Common myeloid progenitor, CD34-positive (primary cell): ENCODE results near the gene RARS2. TPM values are rescaled to one million over a fixed set of nuclear protein-coding genes. Genes with fewer than 3 reads are reported as not detected.

Experiments
- CTCF ChIA-PET: fragments of 350-600 bp; sonication (Branson Sonifier 250); formaldehyde crosslinking; loops from one replicate; lab custom pipeline; 2021; ENCODE audit warnings: antibody characterized with exemption; lab: Charles Lee
- POLR2A ChIA-PET: fragments of 350-600 bp; sonication (Branson Sonifier 250); formaldehyde crosslinking; loops from one replicate; lab custom pipeline; 2021; ENCODE audit warnings: antibody characterized with exemption; lab: Charles Lee
- DNase-seq, 3 donors: peaks; one replicate each; pipeline versions ENCODE4 v3.0.0 to v3.0.0-alpha.2; 2013
- H3K27ac ChIP-seq, 2 experiments: 1 replicate in 1 of 2; 2 replicates in 1 of 2; pipeline ENCODE4 v1.7.0; 2013; ENCODE audit warnings: inconsistent platforms in 2 of 2, low read length in 2 of 2, mild to moderate bottlenecking in 2 of 2, low read depth in 1 of 2, moderate library complexity in 1 of 2; ENCODE audit not compliant: severe bottlenecking in 2 of 2, insufficient read depth in 1 of 2, poor library complexity in 1 of 2
- H3K27me3 ChIP-seq, 5 experiments: replicated peaks in 2 of 5; 1 replicate in 3 of 5; 2 replicates in 2 of 5; pipeline versions ENCODE4 v1.6.1 to v1.7.0; 2013; ENCODE audit warnings: low read length in 4 of 5, mild to moderate bottlenecking in 2 of 5, moderate library complexity in 2 of 5, inconsistent platforms in 1 of 5; ENCODE audit not compliant: insufficient read depth in 5 of 5, control insufficient read depth in 4 of 5
- H3K36me3 ChIP-seq, 4 experiments: 1 replicate in 2 of 4; 2 replicates in 2 of 4; pipeline versions ENCODE4 v1.6.1 to v1.7.0; 2013; ENCODE audit warnings: low read length in 3 of 4, control low read depth in 1 of 4, mild to moderate bottlenecking in 1 of 4; ENCODE audit not compliant: control insufficient read depth in 4 of 4, insufficient read depth in 4 of 4
- H3K4me1 ChIP-seq, 4 experiments: 1 replicate in 3 of 4; 2 replicates in 1 of 4; pipeline versions ENCODE4 v1.6.1 to v1.7.1; 2013; ENCODE audit warnings: low read length in 3 of 4, mild to moderate bottlenecking in 3 of 4, control low read depth in 1 of 4, inconsistent platforms in 1 of 4, moderate library complexity in 1 of 4; ENCODE audit not compliant: control insufficient read depth in 4 of 4, insufficient read depth in 4 of 4; ENCODE audit errors: control extremely low read depth in 1 of 4
- H3K4me3 ChIP-seq, 7 experiments: 1 replicate in 4 of 7; 2 replicates in 3 of 7; pipeline versions ENCODE4 v1.5.1 to v1.7.0; 2013; ENCODE audit warnings: mild to moderate bottlenecking in 7 of 7, low read length in 6 of 7, moderate library complexity in 6 of 7, inconsistent platforms in 2 of 7, low read depth in 2 of 7, control low read depth in 1 of 7; ENCODE audit not compliant: insufficient read depth in 4 of 7, control insufficient read depth in 1 of 7; ENCODE audit errors: extremely low read depth in 1 of 7
- H3K9me3 ChIP-seq, 5 experiments: 1 replicate in 4 of 5; 2 replicates in 1 of 5; pipeline versions ENCODE4 v1.6.1 to v1.7.1; 2013; ENCODE audit warnings: low read length in 4 of 5, mild to moderate bottlenecking in 2 of 5, inconsistent platforms in 1 of 5, low read depth in 1 of 5, moderate library complexity in 1 of 5; ENCODE audit not compliant: control insufficient read depth in 4 of 5, insufficient read depth in 2 of 5; ENCODE audit errors: control extremely low read depth in 1 of 5
- WGBS: methylation state at CpG from one replicate; pipeline ENCODE4 v1.1.5; 2013; ENCODE audit not compliant: insufficient coverage; 5-methylcytosine and 5-hydroxymethylcytosine counted together
- polyA plus RNA-seq: library from polyadenylated mRNA; unstranded; fragments of 120-200 nt; gene quantifications from one replicate; pipeline ENCODE4 v1.2.1, GENCODE V29; 2013

RARS2 gene
- 21.0 TPM for polyA plus RNA-seq

DNA sequence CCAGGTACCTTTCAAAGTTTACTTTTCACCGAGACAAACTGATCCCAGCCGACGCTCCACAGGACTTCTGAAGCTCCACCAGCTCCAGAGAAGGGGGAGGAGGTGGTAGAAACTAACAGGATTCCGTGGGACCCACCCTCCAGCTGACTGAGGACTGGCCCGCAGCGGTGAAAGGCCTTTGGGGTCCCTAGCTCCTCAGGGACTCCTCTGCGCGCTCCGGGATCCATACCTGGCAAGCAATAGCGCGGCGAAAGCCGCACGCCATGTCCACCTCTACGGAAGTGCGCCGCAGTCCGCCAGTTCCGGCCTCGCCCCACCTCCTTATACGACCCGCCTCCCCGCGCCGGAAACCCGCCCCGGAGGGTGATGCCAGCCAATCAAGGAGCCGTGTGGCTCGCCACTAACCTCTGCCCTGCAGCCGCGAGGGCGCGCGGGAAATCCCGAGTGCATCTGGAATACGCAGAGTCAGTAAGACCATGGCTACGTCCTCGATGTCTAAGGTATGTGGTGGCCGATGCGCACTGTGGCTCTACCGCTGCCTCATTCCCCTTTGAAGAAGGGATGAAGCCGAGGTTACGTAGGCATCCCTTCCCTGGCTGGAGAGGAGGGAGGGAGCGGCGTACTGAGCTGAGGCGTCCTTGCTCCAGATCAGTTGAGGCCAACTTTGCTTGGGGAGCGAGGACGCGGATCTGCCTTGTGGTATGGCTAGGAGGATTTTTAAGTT, at the start of gene RARS2, which contains the start of gene ORC3:
RARS2 (minus strand) TSS at position 295 of the 724 bp plus-strand sequence; CDS start at position 265, 30 bp downstream.
ORC3 (plus strand) TSS at position 443 of the 724 bp plus-strand sequence; CDS start at position 477, 34 bp downstream.
- ChIA-PET CTCF (interaction anchor here (1.5 kb wide), 1 partner anchor 17 kb away, joined by 3 read pairs; no protein-coding TSS in a partner anchor), POLR2A (interaction anchor here (0.6 kb wide), 1 partner anchor 215 kb away, joined by 5 read pairs; no protein-coding TSS in a partner anchor)
- H3K36me3 ChIP-seq = peaks cover 0 to 11% (median 1%) of the 10 kb centered on the region in 4 experiments
- peaks cover 16 to 25% (median 20%) of the 10 kb centered on the region in 4 experiments for H3K4me1 ChIP-seq
- no peaks in the 10 kb centered on the region for H3K9me3 ChIP-seq
- H3K27ac ChIP-seq = peak within 1 kb of the TSS; percentile 83 to 93
- DNase-seq = peak; percentile 89 to 95 (median 94)
- peak within 1 kb of the TSS; percentile 92 to 99 (median 95) for H3K4me3 ChIP-seq
- no peaks in the 10 kb centered on the region for H3K27me3 ChIP-seq
- WGBS = 0% methylated on average over 40 of the region's 49 CpGs

GRCh38 chr6:87639373-87639772, 49.6 kb upstream of the RARS2 start:
- no peaks in the 10 kb centered on the region for H3K27me3 ChIP-seq
- 100% methylated on average over 3 of the region's 4 CpGs for WGBS
- no peak for DNase-seq
- no peak overlapping the region for H3K27ac ChIP-seq
- H3K36me3 ChIP-seq = peaks cover 3 to 14% (median 5%) of the 10 kb centered on the region in 4 experiments
- no peaks in the 10 kb centered on the region for H3K4me1 ChIP-seq
- ChIA-PET CTCF (interaction anchor here (1.0 kb wide), 1 partner anchor 10 kb away, joined by 4 read pairs; no protein-coding TSS in a partner anchor), POLR2A (no interaction called here)
- H3K9me3 ChIP-seq = no peaks in the 10 kb centered on the region
- H3K4me3 ChIP-seq = no peak overlapping the region

GRCh38 chr6:87637106-87637505, 47.3 kb upstream of the RARS2 start:
- Histone ChIP-seq H3K27me3 (no peaks in the 10 kb centered on the region), H3K4me1 (no peaks in the 10 kb centered on the region), H3K36me3 (peaks cover 3 to 14% (median 9%) of the 10 kb centered on the region in 4 experiments), H3K4me3 (no peak overlapping the region), H3K27ac (no peak overlapping the region), H3K9me3 (no peaks in the 10 kb centered on the region)
- POLR2A ChIA-PET = no interaction called here
- CTCF ChIA-PET = interaction anchor here (1.0 to 1.6 kb wide), 2 partner anchors 9 to 20 kb away, joined by 3 to 4 read pairs; no protein-coding TSS in a partner anchor
- WGBS = no CpG with 5 or more reads among the region's 1 CpG
- no peak for DNase-seq

DNA sequence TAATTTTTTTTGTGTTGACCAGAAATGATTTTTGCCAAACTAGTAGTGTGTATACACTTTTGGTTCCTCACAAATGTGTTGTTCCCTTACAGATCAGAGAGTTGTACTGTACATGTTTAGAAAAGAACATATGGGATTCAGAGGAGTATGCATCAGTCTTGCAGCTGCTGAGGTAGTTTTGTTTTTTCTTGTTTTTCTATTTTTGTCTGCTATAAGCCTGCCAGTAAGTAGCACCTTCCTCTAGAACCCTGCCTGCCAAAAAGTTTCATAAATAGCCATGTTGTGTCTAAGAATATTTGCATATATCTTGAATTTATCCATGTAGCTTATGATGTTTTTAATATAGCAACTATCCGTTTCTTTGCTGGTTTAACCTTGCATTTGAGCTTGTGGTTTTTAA, 46.5 kb upstream of the RARS2 start:
- Histone ChIP-seq H3K27ac (no peak overlapping the region), H3K4me3 (no peak overlapping the region), H3K9me3 (no peaks in the 10 kb centered on the region), H3K27me3 (no peaks in the 10 kb centered on the region), H3K4me1 (no peaks in the 10 kb centered on the region), H3K36me3 (peaks cover 3 to 14% (median 10%) of the 10 kb centered on the region in 4 experiments)
- no peak for DNase-seq
- CTCF ChIA-PET = interaction anchor here (1.0 kb wide), 1 partner anchor 20 kb away, joined by 3 read pairs; no protein-coding TSS in a partner anchor
- POLR2A ChIA-PET = no interaction called here
- WGBS = no CpG with 5 or more reads among the region's 1 CpG

GRCh38 chr6:87633851-87634250, 44.1 kb upstream of the RARS2 start:
- Histone ChIP-seq H3K9me3 (no peaks in the 10 kb centered on the region), H3K4me1 (no peaks in the 10 kb centered on the region), H3K27me3 (no peaks in the 10 kb centered on the region), H3K36me3 (peaks cover 3 to 17% (median 10%) of the 10 kb centered on the region in 4 experiments), H3K4me3 (no peak overlapping the region), H3K27ac (no peak overlapping the region)
- WGBS = no CpG with 5 or more reads among the region's 3 CpGs
- ChIA-PET POLR2A (no interaction called here), CTCF (interaction anchor here (1.4 kb wide), 1 partner anchor 9 kb away, joined by 3 read pairs; no protein-coding TSS in a partner anchor)
- no peak for DNase-seq

DNA sequence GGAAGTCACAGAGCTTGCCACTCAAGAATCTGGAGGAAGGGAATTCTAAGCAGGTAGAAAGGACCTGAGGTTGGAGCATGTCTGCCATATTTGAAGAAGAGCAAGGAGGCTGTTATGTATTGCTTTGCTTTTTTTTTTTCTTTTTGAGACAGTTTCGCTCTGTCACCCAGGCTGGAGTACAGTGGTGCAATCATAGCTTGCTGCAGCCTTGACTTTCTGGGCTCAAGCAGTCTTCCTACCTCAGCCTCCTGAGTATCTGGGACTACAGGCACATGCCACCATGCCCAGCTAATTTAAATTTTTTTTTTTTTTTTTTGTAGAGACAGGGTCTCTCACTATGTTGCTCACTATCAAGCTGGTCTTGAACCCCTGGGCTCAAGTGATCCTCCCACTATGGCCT, 41.0 kb upstream of the RARS2 start:
- POLR2A ChIA-PET = no interaction called here
- H3K4me1 ChIP-seq = no peaks in the 10 kb centered on the region

GRCh38 chr6:87628881-87629280, 39.1 kb upstream of the RARS2 start:
- no peak overlapping the region for H3K27ac ChIP-seq
- DNase-seq = no peak
- no peak overlapping the region for H3K4me3 ChIP-seq
- ChIA-PET CTCF (interaction anchor here (1.0 to 1.4 kb wide), 2 partner anchors 12 kb away, joined by 3 to 6 read pairs; no protein-coding TSS in a partner anchor), POLR2A (no interaction called here)
- H3K27me3 ChIP-seq = no peaks in the 10 kb centered on the region
- H3K36me3 ChIP-seq = peaks cover 0 to 10% (median 4%) of the 10 kb centered on the region in 4 experiments
- no peaks in the 10 kb centered on the region for H3K9me3 ChIP-seq
- no peaks in the 10 kb centered on the region for H3K4me1 ChIP-seq

More for the DNA sequence above, 41.0 kb upstream of the RARS2 start:
- H3K27me3 ChIP-seq = no peaks in the 10 kb centered on the region
- H3K9me3 ChIP-seq = no peaks in the 10 kb centered on the region
- H3K4me3 ChIP-seq = no peak overlapping the region
- peaks cover 3 to 12% (median 7%) of the 10 kb centered on the region in 4 experiments for H3K36me3 ChIP-seq
- no peak for DNase-seq
- H3K27ac ChIP-seq = no peak overlapping the region
- CTCF ChIA-PET = no interaction called here
- WGBS = no CpG with 5 or more reads among the region's 1 CpG
